ENCODE results near the gene TRIO.

The TRIO gene

GRCh38 chr5:14331386-14331781, 188.2 kb downstream of the TRIO start:
- TF ChIP-seq, protein P1, sequence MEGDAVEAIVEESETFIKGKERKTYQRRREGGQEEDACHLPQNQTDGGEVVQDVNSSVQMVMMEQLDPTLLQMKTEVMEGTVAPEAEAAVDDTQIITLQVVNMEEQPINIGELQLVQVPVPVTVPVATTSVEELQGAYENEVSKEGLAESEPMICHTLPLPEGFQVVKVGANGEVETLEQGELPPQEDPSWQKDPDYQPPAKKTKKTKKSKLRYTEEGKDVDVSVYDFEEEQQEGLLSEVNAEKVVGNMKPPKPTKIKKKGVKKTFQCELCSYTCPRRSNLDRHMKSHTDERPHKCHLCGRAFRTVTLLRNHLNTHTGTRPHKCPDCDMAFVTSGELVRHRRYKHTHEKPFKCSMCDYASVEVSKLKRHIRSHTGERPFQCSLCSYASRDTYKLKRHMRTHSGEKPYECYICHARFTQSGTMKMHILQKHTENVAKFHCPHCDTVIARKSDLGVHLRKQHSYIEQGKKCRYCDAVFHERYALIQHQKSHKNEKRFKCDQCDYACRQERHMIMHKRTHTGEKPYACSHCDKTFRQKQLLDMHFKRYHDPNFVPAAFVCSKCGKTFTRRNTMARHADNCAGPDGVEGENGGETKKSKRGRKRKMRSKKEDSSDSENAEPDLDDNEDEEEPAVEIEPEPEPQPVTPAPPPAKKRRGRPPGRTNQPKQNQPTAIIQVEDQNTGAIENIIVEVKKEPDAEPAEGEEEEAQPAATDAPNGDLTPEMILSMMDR (IDR thresholded peaks at IDR 0.05; ENCODE audit: low read depth, low read length) = no peak
- DNase-seq (ENCODE audit: extremely low read depth, low read depth) = no peak

DNA sequence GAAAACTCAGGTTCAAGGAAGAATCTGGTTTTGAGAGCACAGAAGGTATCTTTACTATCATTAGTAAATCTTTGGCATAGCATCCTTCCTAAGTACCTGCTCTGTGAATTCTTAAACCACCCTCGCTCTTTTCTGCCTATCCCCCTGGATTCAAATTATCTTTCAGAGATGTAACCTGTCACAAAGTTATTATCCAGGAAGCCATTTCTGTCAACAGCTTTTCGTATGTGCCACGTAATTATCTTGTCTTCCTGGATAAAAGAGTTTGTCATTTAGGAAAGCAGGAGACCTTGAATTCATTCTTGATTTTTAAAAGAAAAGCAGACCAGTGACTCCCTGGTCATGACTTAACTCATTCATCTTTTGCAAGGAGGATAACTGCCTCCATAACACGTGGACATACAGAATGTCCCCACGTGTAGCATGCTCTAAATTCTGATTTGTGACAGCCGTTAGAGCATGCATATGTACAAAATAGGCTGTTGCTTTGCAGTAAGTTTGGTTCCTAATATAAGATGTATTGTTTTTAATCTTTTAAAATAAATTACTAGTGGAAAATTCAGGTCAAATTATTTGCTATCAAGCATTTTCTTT, 189.0 kb downstream of the TRIO start:
- TF ChIP-seq, protein P1 (IDR thresholded peaks at IDR 0.05; ENCODE audit: low read depth, low read length) = no peak
- no peak for DNase-seq (ENCODE audit: extremely low read depth, low read depth)

GRCh38 chr5:14332746-14333145, 189.6 kb downstream of the TRIO start:
- TF ChIP-seq, protein P1 (IDR thresholded peaks at IDR 0.05; ENCODE audit: low read depth, low read length) = no peak
- no peak for DNase-seq (ENCODE audit: extremely low read depth, low read depth)

GRCh38 chr5:14337593-14337992, 194.5 kb downstream of the TRIO start:
- DNase-seq (ENCODE audit: extremely low read depth, low read depth) = no peak
- TF ChIP-seq, protein P1 (IDR thresholded peaks at IDR 0.05; ENCODE audit: low read depth, low read length) = no peak

DNA sequence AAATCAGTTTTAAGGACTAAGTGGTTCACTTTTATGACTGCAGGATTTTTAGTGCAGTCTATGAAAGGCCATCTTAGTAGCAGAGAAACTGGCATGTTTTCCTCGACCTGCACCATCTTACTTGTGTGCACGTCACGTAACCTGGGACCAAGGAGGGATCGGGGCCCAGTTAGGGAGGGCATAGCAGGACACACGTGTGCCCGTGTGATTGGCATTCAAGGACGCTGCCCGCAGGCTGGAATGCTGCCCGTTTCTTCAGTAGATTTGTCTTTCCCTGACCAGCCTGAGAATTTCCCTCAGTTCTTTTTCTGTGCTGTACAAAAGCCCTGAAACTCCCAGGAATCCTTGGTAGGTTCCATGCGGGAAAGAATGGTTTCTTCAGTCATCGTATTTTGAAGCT, 196.3 kb downstream of the TRIO start:
- TF ChIP-seq, protein P1 (IDR thresholded peaks at IDR 0.05; ENCODE audit: low read depth, low read length) = no peak
- no peak for DNase-seq (ENCODE audit: extremely low read depth, low read depth)

DNA sequence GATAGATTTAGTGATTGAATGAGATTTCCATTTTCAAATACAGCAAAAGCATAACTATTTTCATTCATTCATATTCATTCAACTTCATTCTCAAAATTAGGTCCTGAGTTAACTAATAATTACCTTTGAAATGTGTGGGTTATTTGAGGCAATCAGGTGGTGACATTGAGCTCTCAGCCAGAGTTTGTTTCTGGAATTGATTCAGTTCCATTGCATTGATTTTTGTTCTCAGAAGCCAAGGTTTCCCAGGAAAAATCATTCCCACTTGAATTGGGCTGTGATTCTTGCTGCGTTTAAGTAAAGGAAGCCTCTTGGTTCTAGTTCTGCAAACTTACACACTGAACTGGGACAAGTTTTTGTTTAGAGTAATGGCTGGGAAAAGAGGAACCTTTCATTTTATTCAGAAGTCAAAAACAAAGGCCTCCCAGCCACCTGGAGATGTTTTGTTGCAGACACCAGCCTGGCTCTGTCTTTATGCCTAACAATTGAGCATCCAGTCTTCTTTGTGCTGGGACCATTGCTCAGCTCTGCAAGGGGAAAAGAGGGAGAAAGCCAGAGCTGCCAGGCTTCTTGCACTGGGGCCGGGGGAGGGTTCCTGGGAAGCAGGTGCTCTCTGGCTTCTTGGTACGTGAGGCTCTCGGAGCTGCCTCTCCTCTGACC, 198.6 kb downstream of the TRIO start:
- TF ChIP-seq, protein P1 (IDR thresholded peaks at IDR 0.05; ENCODE audit: low read depth, low read length) = no peak
- DNase-seq (ENCODE audit: extremely low read depth, low read depth) = no peak

DNA sequence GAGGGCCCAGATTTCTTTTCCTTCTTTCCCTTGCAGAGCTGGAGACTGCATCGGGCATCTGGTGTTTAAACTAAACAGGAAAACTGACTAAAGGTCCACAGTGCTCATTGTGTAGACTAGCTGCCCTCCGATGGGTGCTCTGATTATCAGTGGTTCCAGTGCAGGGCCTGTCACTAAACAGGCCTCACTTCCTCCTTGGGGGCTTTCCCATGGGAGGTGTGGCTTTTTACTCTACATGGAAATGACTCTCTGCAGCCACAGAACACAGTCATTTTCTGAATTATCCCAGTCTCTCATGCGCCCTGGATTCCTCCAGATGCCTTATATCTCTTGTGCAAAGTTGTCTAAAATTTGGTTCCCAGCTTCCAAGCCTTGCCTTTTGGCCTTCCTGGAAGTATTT, 199.2 kb downstream of the TRIO start:
- TF ChIP-seq, protein P1 (IDR thresholded peaks at IDR 0.05; ENCODE audit: low read depth, low read length) = no peak
- no peak for DNase-seq (ENCODE audit: extremely low read depth, low read depth)

Measured in AG09319 (cell line).